DMS79 treated with DMSO at 0.1 percent for 48 hours (cell line): ENCODE results near the gene FSD2.
"Not testable (repeated sequence)": the region's sequence is repeated elsewhere in the genome, so short reads cannot be mapped to it uniquely, and the experiment has no call there.

Experiments used
- DNase-seq: peaks from one replicate; lab custom pipeline; 2025; lab: John Stamatoyannopoulos, UW

FSD2 gene

GRCh38 chr15:82792068-82792467 lies 13.8 kb downstream of the FSD2 start:
- DNase-seq: no peak

- no peak for DNase-seq
These were observed 15.5 kb downstream of the FSD2 start for GRCh38 chr15:82790321-82790720.

GRCh38 chr15:82789491-82789890 lies 16.4 kb downstream of the FSD2 start:
- DNase-seq: no peak

- no peak for DNase-seq
These were observed 17.4 kb downstream of the FSD2 start for GRCh38 chr15:82788496-82788895.

GRCh38 chr15:82781349-82781748 lies 24.5 kb downstream of the FSD2 start:
- no peak for DNase-seq

GRCh38 chr15:82778755-82779154 lies 27.1 kb downstream of the FSD2 start:
- no peak for DNase-seq

- DNase-seq: no peak
These were observed 31.4 kb downstream of the FSD2 start for GRCh38 chr15:82774496-82774895.

GRCh38 chr15:82771789-82772607 lies 33.9 kb downstream of the FSD2 start:
- DNase-seq: no peak

GRCh38 chr15:82768414-82769054 lies 37.3 kb downstream of the FSD2 start:
- no peak for DNase-seq

- no peak for DNase-seq
These were observed 38.6 kb downstream of the FSD2 start for GRCh38 chr15:82767163-82767829.

- DNase-seq: not testable (repeated sequence)
These were observed 39.7 kb downstream of the FSD2 start for GRCh38 chr15:82766201-82766600.

GRCh38 chr15:82764740-82765139 lies 41.1 kb downstream of the FSD2 start:
- DNase-seq: no peak

GRCh38 chr15:82764117-82764490 lies 41.8 kb downstream of the FSD2 start:
- no peak for DNase-seq

GRCh38 chr15:82763361-82764116 lies 42.3 kb downstream of the FSD2 start:
- DNase-seq: no peak

- no peak for DNase-seq
These were observed 54.6 kb downstream of the FSD2 start for GRCh38 chr15:82751308-82751707.

GRCh38 chr15:82750831-82751180 lies 55.1 kb downstream of the FSD2 start:
- DNase-seq: no peak

- DNase-seq: peak; percentile 75
These were observed 55.7 kb downstream of the FSD2 start for GRCh38 chr15:82749951-82750830.

- no peak for DNase-seq
These were observed 57.6 kb downstream of the FSD2 start for GRCh38 chr15:82748315-82748714.

- DNase-seq: no peak
These were observed 62.1 kb downstream of the FSD2 start for GRCh38 chr15:82743810-82744209.

GRCh38 chr15:82742134-82742533 lies 63.7 kb downstream of the FSD2 start:
- DNase-seq: no peak

GRCh38 chr15:82739086-82739485 lies 66.8 kb downstream of the FSD2 start:
- no peak for DNase-seq
